ENCODE measurements around the gene LSG1.
"Not testable (repeated sequence)": the region's sequence is repeated elsewhere in the genome, so short reads cannot be mapped to it uniquely, and the experiment has no call there.

The LSG1 gene

GRCh38 chr3:194617143-194617671 is 54.8 kb downstream of the LSG1 start:
- no peak for DNase-seq

- DNase-seq = no peak
Observed at GRCh38 chr3:194615226-194615625, 56.8 kb downstream of the LSG1 start.

- DNase-seq = no peak
Observed at GRCh38 chr3:194612221-194612620, 59.8 kb downstream of the LSG1 start.

DNA sequence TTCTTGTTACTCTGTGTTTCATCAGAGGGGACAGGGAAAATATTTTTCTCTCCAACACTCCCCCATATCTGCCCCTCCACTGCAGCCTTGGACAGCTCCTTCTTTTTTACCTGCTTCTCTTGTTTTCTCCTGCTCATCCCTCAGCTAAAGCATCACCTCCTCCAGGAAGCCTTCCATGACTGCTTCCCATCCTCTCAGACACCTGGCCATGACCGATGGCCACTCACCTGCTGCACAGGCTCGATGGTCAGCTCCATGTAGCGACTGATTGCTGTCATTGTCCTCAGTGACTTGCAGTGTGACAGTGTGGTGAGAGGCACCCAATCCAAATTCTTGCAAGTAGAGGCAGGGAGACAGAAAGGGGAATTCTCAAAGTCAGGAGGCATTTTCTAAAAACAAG is 61.3 kb downstream of the LSG1 start:
- DNase-seq = no peak

DNA sequence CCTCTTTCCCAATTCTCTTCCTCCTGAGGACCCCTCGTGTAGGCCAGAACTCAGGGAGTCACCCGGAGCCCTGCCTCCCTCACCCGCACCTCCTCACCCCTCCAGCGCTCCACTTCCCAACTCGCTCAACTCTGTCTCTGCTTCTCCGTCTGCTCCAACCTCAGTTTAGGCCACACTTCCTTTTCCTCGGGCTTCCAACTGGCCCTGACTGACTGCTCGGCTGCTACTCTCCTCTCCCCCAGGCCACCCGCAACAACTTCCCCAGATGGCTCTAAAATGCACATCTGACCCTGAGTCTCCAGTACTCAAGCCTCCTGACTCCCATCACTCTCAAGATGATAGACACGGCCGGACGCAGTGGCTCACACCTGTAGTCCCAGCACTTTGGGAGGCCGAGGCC is 62.4 kb downstream of the LSG1 start:
- no peak for DNase-seq

DNA sequence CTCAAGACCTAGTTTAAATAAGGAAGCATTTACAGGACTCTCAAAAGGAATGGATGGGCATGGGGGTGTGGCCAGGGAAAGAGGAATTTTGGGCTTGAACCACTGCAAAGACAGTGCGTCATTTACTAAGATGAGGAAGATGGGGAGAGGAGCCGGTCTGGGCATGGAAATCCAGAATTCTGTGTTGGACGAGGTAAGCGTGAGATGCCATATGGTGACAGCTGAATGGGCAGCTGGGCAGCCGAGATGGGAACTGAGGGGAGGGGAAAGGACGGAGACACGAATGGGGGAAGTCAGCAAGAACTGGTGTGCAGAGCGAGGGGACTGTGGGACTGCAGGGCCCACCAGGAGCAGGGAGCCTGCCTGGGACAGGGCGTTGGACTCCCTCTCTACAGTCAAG is 63.0 kb downstream of the LSG1 start:
- no peak for DNase-seq

DNA sequence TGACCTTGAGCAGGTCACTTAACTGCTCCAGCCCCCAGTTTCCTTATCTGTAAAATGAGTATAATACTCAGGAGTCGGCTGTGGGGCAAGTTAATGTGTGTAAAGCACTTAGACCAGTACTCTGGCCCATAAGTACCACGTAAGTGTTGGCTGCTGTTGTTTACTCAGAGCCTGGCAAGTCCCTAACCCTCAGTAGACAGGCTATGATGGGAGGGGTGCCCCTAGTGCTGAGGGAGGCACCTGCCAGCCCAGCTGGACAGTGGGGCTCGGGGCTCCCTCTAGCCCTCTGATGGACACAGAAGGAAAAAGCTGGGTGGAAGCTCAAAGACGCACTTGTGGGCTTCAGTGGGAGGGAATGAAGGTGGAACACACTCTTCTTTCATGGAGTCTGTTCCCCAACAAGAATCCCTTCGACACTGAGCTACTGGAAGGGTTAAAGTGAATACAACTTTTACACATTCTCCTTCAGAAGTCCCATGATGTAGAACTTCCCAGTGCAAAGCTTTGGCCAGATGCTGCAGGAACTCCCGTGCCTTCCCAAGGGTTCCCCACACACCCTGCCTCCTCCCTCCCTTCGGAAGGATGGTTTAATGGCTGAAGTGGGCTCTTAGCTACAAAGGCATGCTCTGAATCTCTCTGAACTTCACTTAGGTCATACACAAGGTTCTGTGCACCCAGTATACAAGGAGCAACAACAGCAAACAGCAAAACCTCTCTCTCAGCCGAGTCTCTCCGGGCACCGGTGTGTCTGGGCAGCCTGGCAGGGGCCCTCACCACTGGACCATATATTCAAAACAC is 64.2 kb downstream of the LSG1 start:
- no peak for DNase-seq

DNA sequence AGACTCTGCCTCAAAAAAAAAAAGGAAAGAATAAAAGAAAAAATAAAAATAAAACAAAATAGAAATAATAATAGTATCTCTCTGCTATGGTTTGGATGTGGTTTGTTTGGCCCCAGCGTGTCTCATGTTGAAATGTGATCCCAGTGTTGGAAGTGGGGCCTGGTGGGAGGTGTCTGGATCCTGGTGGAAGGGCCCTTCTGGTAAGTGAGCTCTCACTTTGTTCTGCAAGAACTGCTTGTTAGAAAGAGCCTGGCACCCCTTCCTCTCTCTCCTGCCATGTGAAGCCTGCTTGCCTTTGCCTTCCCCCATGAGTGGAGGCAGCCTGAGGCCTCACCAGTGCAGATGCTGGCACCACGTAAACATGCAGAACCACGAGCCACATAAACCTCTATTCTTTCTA is 65.0 kb downstream of the LSG1 start:
- no peak for DNase-seq

DNA sequence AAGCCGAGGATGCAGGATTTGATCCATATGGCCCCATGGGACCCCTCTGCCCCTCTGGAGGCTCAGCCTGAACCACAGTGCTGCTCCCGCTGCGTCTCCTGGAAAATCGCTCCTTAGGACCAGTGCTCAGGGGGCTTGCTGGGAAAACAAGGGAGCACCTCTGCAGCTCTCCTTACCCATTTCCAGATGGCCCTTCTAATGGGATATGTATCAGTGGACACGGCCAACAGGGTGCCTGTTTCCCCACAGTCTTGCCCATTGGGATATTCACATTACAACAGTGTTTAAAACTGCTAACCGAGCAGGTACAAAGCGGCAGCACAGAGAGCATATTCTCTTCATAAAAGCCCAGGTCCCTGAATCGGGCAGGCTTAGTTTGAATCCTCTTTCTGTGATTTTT is 65.8 kb downstream of the LSG1 start:
- no peak for DNase-seq

- DNase-seq = not testable (repeated sequence)
Observed at GRCh38 chr3:194605314-194605713, 66.7 kb downstream of the LSG1 start.

GRCh38 chr3:194604837-194605236 is 67.2 kb downstream of the LSG1 start:
- no peak for DNase-seq

GRCh38 chr3:194604126-194604525 is 67.9 kb downstream of the LSG1 start:
- DNase-seq = no peak

DNA sequence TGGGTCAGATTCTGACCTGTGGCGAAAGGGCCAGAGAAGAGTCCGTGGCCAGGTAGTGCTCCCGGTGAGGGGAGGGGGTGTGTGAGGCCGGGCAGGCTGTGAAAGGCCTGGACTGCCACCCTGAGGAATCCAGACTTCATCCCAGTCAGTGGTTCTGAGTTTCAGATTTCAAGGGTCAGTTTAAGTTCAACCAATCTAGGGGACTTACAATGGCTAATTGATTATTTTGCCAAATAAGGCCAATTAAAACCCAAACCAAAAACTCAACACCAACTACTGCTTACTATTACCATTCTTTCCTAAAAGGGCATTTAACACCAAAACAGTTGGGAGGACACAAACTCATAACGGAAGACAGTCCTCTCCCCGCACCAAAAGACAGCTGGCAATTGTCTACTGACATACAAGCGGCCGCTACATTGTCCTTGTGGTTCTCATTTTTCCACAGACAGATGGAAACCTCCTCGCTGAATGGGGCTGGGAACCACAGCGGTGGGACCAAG is 69.3 kb downstream of the LSG1 start:
- no peak for DNase-seq

GRCh38 chr3:194598771-194599557 is 73.0 kb downstream of the LSG1 start:
- DNase-seq = no peak

DNA sequence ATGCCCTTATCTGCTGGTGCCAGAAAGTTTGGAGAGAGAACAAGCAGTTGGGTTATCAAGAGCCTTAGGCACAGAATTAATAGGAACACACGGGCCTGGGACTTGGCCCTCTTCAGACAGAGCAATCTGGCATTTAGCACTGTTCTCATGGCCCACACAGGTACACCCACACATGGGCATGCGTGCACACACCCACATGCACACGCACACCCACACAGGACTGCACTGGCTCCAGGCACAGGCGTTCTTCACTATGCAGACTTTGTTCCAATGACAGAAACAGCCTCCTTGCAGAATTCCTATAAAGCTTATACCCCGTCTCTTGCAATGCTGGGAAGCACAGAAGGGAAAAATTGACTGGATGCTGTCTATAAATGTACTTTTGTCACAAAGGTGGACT is 75.1 kb downstream of the LSG1 start:
- no peak for DNase-seq

- DNase-seq = no peak
Observed at GRCh38 chr3:194592798-194593752, 78.9 kb downstream of the LSG1 start.
